Measurements from ENCODE around the gene NCBP3.

The NCBP3 gene

DNA sequence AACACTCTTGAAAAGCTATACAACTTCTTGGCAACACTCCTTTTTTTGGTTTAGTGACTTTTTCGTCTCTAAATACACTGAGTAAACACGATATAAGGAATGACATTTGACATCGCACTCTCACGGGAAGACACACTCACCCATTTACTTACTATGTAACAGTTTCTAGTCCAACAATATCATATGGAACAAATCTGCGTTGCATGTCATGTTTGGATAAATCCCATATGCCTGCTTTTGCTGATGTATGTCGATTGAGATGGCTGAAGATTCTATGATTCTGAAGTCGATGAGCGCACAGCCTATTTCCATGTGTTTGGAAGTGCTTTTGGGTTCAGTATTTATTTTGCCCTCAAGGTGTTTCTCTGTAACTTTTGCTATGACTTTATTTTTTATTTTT, 63.3 kb downstream of the NCBP3 start:
- no peak for DNase-seq

DNA sequence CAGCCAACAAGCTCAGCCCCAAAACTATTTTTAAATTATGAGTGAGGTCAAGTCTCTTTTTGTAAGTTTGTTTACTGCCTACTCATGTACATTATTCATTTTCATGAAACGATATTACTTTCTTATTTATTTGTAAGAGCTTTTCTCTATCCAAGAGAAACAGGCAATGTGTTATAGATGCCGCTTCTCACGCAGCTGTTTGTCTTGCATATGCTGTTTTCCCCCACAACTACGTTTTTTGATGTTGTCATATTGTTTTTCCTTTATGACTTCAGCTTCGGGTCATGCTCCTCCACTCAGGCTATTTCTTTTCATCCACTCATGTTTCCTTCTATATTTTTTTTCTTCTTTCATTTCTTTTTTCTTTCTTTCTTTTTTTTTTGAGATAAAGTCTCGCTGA, 65.1 kb downstream of the NCBP3 start:
- no peak for DNase-seq

GRCh38 chr17:3777366-3778120, 68.5 kb downstream of the NCBP3 start:
- no peak for DNase-seq

DNA sequence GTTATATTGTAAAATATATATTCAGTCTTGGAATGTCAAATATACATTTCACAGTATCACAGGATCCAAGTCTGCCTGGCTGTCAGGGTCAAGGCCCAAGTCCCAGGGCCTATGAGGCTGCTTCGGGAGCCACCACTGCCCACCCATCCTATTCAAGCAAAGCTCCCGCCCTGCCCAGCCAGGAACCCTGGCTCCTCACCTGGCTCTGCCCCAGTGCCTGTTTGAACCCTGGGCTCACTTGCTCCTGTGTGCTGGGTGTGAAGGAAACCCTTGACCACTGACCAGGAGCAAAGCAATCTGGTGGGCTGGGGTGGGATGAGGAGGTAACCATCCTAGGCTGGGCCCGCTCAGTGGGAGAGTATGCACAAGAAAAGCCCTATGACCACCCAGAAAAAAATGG, 72.1 kb downstream of the NCBP3 start:
- no peak for DNase-seq

- no peak for DNase-seq
Observed at GRCh38 chr17:3773511-3773910, 72.5 kb downstream of the NCBP3 start.

DNA sequence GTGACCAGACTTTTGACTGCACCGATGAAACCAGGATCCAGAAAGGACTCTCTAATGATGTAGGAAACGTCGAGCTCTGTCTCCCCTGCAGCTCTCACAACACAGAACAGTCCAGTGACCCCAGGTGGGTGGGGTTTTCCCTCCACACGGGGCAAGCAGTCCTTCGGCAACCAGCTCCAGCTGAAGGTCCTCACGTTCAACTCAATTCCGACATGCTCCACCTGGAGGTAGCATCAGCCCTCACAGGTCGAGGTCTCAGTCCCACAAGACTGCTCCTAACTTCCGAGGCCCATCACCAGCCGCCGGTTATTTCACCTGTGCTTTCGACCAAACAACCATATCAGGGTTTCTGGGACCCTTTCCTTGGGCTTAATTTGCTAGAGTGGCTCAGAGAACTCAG, 73.3 kb downstream of the NCBP3 start:
- DNase-seq, result no peak

DNA sequence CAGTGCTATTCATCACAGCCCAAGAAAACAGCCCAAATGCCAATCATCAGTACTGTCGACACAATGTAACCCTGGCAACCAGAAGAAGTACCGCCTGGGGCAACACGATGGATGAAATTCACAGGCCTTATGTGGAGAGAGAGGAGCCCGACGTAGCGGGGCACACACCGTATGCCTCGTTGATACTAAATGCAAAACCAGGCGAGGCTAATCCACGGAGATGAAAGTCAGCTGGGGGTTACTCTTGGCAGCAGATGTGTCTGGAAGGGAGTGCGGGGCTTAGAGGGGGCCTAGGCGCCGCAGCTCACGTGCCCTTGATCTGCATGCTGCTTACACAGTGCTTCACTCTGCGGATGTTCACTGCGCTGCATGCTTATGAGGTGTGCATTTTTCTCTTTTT, 74.9 kb downstream of the NCBP3 start:
- DNase-seq, result no peak

- DNase-seq, result no peak
Observed at GRCh38 chr17:3770466-3770865, 75.6 kb downstream of the NCBP3 start.

- no peak for DNase-seq
Observed at GRCh38 chr17:3768769-3769168, 77.3 kb downstream of the NCBP3 start.

DNA sequence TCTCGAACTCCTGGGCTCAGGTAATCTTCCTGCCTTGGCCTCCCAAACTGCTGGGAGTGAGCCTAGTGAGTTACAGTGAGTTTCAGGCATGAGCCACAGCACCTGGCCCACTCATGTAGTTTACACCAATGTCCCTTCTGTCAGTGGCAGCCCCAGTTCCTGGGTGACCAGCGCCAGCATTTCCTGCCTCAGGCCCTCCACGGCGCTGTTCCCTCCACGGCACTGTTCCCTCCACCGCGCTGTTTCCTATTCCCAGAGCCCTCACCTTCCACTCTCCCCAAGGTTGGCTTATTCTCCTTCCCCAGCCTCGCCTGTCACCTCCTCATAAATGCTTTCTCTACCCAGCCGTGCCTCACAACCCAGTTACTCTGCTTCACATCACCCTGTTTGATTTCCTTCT, 77.7 kb downstream of the NCBP3 start:
- no peak for DNase-seq

DNA sequence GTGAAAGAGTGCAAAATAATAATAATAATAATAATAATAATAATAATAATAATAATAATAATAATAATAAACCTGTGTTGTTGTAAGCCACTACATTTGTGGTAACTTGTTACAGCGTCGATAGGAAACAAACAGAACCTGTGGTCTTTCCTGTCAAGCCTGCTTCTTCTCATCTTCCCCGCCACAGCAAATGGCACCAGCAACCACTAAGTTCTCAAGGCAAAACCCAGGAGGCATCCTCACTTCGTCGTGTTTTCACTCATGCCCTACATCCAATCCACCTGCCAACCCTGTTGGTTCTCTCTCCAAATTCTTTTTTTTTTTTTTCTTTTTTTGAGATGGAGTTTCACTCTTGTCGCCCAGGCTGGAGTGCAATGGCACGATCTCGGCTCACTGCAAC, 79.3 kb downstream of the NCBP3 start:
- DNase-seq, result no peak

GRCh38 chr17:3765981-3766380, 80.1 kb downstream of the NCBP3 start:
- no peak for DNase-seq

GRCh38 chr17:3763777-3764170, 82.3 kb downstream of the NCBP3 start:
- no peak for DNase-seq

DNA sequence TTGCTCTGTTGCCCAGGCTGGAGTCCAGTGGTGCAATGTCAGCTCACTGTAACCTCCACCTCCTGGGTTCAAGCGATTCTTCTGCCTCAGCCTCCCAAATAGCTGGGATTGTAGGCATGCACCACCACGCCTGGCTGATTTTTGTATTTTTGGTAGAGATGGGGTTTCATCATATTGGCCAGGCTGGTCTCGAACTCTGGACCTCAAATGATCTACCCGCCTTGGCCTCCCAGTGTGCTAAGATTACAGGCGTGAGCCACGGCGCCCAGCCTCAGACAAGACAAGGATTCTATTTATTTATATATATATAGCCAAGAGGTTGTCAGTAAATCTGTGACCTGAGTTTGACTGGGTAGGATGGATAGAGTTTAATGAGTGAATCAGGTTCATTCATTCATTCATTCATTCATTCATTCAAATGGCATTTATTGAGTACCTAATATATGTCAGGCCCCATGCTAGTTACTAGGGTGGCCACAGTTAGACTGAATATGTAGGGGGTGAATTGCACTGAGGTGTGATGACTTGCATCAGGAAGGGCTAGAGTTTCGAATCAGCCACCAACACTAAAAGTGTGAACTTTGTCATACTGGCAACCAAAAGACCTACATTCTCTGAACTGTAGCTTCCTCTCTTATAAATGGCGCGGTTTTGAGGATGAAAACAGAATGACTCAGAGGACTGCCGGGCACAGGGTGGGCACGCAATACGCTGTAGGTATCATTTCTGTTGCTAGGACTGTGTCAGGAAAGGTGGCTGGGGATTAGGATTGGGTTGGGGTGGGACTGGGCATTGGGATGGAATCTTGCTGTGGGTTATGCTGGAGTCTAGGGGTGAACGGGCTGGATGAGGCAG, 82.9 kb downstream of the NCBP3 start:
- DNase-seq, result no peak

DNA sequence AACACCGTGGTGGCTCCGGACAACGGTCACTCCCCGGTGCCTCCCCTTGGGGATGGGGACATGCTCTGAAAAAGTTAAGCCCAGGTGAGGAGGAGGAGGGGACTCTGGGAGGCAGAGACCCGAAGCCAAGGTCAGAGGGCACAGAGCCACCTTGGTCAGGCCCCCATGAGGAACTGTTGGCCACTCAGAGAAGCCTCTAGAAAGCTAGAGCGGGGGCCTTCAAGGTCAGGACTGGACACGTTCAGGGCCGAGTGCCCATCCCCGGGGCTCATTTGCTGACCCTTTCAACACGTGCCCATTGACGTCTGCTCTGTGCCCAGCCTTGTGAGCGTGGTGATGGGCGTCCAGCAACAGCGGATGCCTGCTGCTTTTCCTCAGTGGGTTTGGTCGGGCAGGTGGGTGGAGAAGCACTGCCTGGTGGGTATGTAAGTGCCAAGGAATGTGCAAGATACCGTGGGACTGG, 84.1 kb downstream of the NCBP3 start:
- DNase-seq, result no peak

DNA sequence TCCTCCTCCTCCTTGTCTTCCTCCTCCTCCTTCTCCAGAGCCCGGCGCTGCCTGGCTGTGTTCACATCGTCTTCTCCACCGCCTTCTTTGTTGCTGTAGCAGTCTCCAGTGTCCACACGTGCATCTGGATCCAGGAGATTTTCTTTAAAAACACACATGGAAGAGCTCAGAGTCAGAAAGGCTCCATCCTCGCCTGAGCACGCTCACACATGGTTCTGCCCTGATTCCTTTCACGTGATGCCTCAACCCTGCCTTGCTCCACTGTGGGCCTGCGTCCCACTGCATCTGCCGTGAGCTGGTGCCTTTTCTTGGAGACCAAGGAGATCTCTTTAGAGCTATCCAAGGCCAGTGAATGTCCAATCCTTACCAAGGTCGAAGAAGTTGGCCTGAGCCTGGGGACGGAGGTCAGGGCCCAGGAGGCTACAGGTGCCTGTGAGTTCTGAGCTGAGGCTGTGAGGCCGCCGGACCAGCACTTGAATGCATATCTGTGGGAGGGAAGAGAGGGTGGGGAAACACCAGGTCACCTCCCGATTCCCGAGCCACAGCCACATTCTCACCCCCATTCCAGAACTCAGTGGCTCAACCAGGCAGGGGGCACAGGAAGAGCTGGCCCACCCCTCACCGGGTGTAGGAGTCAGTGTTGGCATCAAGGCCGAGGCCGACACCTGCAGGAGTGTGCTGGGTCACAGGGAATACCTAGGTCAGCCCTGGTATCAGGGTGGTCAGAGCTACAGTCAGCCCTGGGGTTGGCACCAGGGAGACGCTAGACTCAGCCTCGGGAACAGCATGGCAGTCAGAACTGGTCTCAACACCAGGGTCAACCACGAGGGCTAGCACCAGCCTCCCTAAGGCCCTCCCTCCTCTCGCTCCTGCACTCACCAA, 84.8 kb downstream of the NCBP3 start:
- DNase-seq, result no peak

DNA sequence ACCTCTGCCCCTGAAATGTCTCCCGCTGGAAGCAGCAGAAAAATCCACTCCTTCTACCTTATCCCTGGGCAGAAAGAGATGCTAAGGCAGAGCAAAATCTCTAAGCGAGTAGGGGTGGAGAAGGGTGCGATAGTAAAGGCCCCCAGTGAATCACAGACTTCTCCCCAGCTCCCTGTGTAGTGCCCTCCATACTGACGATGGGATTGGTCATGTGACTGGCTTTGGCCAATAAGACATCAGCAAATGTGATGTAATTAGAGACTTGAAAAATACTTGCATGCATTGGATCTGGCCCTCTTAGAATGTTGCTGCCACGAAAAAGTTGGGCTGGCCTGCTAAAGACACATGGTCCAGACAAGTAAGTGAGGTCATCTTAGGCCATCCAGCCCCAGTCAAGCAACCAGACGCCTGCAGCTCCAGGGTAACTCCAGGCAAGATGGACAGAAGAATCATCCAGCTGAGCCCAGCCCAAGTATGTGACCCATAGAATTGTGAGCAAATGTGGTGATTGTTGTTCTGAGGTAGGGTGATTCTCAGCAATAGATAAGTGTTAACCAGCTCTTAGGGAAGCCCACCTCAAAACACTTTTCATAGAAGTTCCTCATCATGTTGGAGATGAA, 86.3 kb downstream of the NCBP3 start:
- no peak for DNase-seq

GRCh38 chr17:3755335-3756030, 90.6 kb downstream of the NCBP3 start:
- no peak for DNase-seq

GRCh38 chr17:3754458-3755334, 91.3 kb downstream of the NCBP3 start:
- peak; percentile 82 for DNase-seq

DNA sequence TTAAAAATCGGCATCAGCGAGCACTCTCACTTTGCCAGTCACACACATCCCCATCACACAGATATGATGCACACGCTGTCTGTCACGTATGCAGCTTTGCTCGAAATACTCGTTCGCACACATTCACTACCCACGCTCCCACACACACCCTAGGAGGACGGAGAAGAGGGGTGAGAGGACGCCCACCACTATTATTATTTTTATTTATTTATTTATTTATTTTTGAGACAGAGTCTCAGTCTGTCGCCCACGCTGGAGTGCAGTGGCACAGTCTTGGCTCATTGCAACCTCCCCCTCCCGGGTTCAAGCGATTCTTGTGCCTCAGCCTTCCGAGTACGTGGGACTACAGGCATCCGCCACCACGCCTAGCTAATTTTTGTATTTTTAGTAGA, 92.0 kb downstream of the NCBP3 start:
- no peak for DNase-seq

- no peak for DNase-seq
Observed at GRCh38 chr17:3753624-3754023, 92.4 kb downstream of the NCBP3 start.

All from NCI-H1417 treated with DMSO at 0.1 percent for 48 hours (cell line).